Activated T-helper 2 cell treated with anti-CD3 and anti-CD28 coated beads, Interferon-gamma antibody, Interleukin-2, Interleukin-4, amounts not matched to agents 10 μg/mL and 5 μg/mL and 100 μg/mL, durations not matched to agents 14 hours and 24 hours and 36 hours (primary cell): ENCODE results near the gene DNAJC24. TPM values are rescaled to one million over a fixed set of nuclear protein-coding genes. Genes with fewer than 3 reads are reported as not detected.

Source experiments
- DNase-seq: peaks from one replicate; pipeline ENCODE4 v3.0.0; 2021; ENCODE audit warnings: low spot score
- H3K27ac Mint-ChIP-seq: one replicate; pipeline ENCODE4 v1.8.0; 2021; ENCODE audit warnings: mixed read lengths
- H3K27me3 Mint-ChIP-seq: one replicate; pipeline ENCODE4 v1.8.0; 2021; ENCODE audit warnings: low read depth, mixed read lengths
- H3K36me3 Mint-ChIP-seq: one replicate; pipeline ENCODE4 v1.8.0; 2021; ENCODE audit warnings: low read depth, mixed read lengths
- H3K4me1 Mint-ChIP-seq: one replicate; pipeline ENCODE4 v1.8.0; 2021; ENCODE audit warnings: low read depth, mixed read lengths
- H3K4me3 Mint-ChIP-seq: one replicate; pipeline ENCODE4 v1.8.0; 2021; ENCODE audit warnings: low read depth, mild to moderate bottlenecking, moderate library complexity, mixed read lengths
- H3K9me3 Mint-ChIP-seq: one replicate; pipeline ENCODE4 v1.8.0; 2021; ENCODE audit warnings: mixed read lengths
- intact Hi-C: fragments of 100-400 bp; cut with micrococcal nuclease; formaldehyde crosslinking; loops from one replicate; pipeline ENCODE4 v1.15.1; 2023
- total RNA-seq: library from RNA; stranded (reverse); gene quantifications from 2 replicates; pipeline ENCODE4 v1.2.3, GENCODE V29; 2022

DNAJC24 gene
- total RNA-seq, 1 donor from 2014 or later, result 20.7 TPM

DNA sequence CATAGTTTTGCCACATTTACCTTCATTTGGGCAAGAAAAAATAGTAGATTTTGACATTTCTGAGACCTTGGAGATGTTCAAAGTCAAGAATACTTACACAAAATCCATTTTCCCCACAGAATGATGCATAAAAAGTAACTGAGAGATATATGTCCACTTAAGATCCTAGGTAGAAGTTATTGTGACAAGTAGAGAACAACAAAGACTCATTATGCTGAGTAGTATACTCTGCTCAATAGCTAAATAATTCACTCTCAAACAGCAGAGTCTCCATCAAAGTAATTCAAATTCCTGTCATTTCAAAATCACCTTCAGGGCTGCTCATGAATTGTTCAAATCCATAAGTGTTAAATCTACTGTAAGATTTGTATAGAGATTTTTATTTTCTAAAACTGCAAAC lies 104.4 kb downstream of the DNAJC24 start:
- DNase-seq, result no peak
- intact Hi-C loops, result no loop called here
- Mint-ChIP-seq H3K27me3 (no peaks in the 10 kb centered on the region), H3K4me3 (no peak overlapping the region), H3K27ac (no peak overlapping the region), H3K9me3 (no peaks in the 10 kb centered on the region), H3K36me3 (no peaks in the 10 kb centered on the region), H3K4me1 (no peaks in the 10 kb centered on the region)

DNA sequence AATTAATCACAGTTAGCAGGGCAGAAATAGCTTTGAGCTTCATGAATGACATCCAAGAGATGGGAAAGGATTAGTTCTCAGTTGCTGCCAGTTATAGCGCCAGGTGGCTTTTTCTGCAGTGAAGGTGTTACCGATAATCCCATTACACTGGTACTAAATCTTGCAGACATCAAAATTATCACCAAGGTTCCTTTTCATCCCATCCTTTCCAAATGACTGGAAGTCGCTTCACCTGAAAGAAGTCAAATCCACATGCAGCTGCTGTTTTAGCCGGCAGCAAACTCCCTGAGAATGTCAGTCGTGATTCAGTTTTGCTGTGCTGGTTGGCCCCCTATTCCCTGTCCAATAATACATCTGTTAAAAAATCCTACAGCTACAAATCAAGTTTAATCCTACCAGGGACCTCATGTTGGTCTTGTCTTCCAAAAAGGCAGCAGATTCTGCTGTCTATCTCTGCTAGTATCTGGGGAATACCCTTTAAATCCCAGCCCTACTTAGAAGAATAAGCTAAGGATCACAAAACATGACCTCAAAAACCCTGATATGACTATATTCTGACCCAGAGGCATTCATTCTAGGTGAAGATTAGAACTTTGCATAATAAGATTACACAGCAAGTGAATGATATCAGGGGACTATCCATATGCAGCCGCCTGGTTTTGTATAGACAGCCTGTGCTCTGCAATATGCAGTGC lies 108.0 kb downstream of the DNAJC24 start:
- Mint-ChIP-seq H3K27ac (no peak overlapping the region), H3K36me3 (no peaks in the 10 kb centered on the region), H3K27me3 (no peaks in the 10 kb centered on the region), H3K9me3 (no peaks in the 10 kb centered on the region), H3K4me3 (no peak overlapping the region), H3K4me1 (no peaks in the 10 kb centered on the region)
- no peak for DNase-seq
- intact Hi-C loops, result no loop called here

DNA sequence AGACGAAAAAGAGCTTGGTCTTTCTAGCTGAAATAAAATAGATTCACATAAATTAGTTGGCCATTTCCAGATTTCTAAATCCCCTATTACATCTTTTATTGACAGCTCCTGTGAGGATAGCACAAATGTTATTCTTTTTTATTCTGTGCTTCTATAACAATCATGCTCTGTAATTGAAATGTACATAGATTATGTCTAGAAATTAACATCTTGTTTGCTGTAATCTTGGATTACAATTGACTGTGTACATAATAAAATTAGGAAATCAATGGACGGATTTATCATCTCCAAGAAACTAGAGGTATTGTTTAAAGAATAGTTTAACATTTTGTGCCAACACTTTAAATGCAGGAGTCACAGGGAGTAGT lies 108.5 kb downstream of the DNAJC24 start:
- H3K27me3 Mint-ChIP-seq, result no peaks in the 10 kb centered on the region
- no peaks in the 10 kb centered on the region for H3K36me3 Mint-ChIP-seq
- no peaks in the 10 kb centered on the region for H3K4me1 Mint-ChIP-seq
- no peak overlapping the region for H3K4me3 Mint-ChIP-seq
- intact Hi-C loops, result no loop called here
- H3K9me3 Mint-ChIP-seq, result no peaks in the 10 kb centered on the region
- H3K27ac Mint-ChIP-seq, result no peak overlapping the region
- DNase-seq, result no peak

DNA sequence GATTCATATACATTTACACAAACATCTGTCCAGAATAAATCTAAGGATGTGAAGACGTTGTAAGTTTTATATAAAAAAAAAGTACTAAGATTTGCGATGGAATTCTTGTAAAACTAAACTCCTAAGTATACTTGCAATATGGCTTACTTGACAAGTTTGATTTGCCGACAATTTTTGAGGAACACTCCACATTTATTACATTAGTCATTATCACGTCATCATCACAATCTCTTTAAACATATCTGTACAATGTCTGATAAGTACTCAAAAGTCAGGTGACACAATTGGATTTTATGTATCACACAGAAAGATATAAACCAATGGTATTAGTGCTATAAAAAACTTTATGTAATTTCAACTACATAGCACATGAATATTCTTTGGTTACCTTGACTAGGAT lies 109.4 kb downstream of the DNAJC24 start:
- intact Hi-C loops, result no loop called here
- H3K4me3 Mint-ChIP-seq, result no peak overlapping the region
- H3K36me3 Mint-ChIP-seq, result no peaks in the 10 kb centered on the region
- H3K4me1 Mint-ChIP-seq, result no peaks in the 10 kb centered on the region
- no peaks in the 10 kb centered on the region for H3K9me3 Mint-ChIP-seq
- no peak for DNase-seq
- no peaks in the 10 kb centered on the region for H3K27me3 Mint-ChIP-seq
- no peak overlapping the region for H3K27ac Mint-ChIP-seq

DNA sequence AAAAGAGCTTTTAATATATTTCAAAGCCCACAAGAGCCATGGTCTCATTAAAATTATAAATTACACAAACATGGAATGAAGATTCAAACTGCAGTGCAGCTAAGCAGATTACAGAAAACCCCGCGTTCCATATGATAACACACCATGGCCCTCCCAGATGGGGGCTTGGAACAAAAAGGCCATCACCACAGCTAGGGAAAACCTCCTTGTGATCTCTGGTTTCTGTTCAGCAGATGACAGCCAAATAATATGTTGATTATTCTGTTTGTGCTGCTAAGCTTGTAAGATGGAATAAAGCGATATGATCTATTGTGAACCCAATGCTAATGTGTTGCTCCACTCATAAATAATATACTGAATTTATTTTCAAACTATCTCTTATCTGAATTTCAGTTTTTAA lies 111.3 kb downstream of the DNAJC24 start:
- Mint-ChIP-seq H3K4me1 (peaks cover under 1% of the 10 kb centered on the region), H3K4me3 (no peak overlapping the region), H3K9me3 (no peaks in the 10 kb centered on the region), H3K27ac (no peak overlapping the region), H3K36me3 (no peaks in the 10 kb centered on the region), H3K27me3 (no peaks in the 10 kb centered on the region)
- intact Hi-C loops, result loop anchor here (10.0 kb wide), 1 partner anchor 334 kb away; the partner anchor contains the start of gene PAX6
- DNase-seq, result no peak

Other genes starting within 250 kb of the DNAJC24 start
- not detected in 2 replicates for gene DCDC1, start 121 bp upstream of the DNAJC24 start, total RNA-seq
- gene IMMP1L, start 139.8 kb downstream of the DNAJC24 start, total RNA-seq, result 20.8 and 25.5 TPM in 2 replicates
- gene ELP4, start 139.9 kb downstream of the DNAJC24 start, total RNA-seq, result 18.6 and 19.1 TPM in 2 replicates